Measurements from ENCODE around the gene RAB39B. TPM values are rescaled to one million over a fixed set of nuclear protein-coding genes. Genes with fewer than 3 reads are reported as not detected.

Gene RAB39B
- total RNA-seq, 4 donors from 2014 or later: 0.34 to 0.89 TPM; not detected in 2

GRCh38 chrX:155266439-155266838, 2.1 kb upstream of the RAB39B start:
- no peak for DNase-seq (ENCODE audit: low spot score in 2 of 2)
- H3K9me3 ChIP-seq: no peaks in the 10 kb centered on the region
- H3K36me3 ChIP-seq: no peaks in the 10 kb centered on the region
- no peak overlapping the region for H3K27ac ChIP-seq
- TF ChIP-seq, protein P1, sequence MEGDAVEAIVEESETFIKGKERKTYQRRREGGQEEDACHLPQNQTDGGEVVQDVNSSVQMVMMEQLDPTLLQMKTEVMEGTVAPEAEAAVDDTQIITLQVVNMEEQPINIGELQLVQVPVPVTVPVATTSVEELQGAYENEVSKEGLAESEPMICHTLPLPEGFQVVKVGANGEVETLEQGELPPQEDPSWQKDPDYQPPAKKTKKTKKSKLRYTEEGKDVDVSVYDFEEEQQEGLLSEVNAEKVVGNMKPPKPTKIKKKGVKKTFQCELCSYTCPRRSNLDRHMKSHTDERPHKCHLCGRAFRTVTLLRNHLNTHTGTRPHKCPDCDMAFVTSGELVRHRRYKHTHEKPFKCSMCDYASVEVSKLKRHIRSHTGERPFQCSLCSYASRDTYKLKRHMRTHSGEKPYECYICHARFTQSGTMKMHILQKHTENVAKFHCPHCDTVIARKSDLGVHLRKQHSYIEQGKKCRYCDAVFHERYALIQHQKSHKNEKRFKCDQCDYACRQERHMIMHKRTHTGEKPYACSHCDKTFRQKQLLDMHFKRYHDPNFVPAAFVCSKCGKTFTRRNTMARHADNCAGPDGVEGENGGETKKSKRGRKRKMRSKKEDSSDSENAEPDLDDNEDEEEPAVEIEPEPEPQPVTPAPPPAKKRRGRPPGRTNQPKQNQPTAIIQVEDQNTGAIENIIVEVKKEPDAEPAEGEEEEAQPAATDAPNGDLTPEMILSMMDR (IDR thresholded peaks at IDR 0.05): no peak
- TF ChIP-seq EP300 (IDR thresholded peaks at IDR 0.05) (no peak), POLR2A (IDR thresholded peaks at IDR 0.05) (no peak), POLR2AphosphoS5 (IDR thresholded peaks at IDR 0.05) (no peak)
- H3K4me1 ChIP-seq: no peaks in the 10 kb centered on the region
- 97% methylated on average over 1 of the region's 1 CpG for WGBS
- H3K27me3 ChIP-seq: peaks cover 4% of the 10 kb centered on the region
- H3K4me3 ChIP-seq: no peak overlapping the region

DNA sequence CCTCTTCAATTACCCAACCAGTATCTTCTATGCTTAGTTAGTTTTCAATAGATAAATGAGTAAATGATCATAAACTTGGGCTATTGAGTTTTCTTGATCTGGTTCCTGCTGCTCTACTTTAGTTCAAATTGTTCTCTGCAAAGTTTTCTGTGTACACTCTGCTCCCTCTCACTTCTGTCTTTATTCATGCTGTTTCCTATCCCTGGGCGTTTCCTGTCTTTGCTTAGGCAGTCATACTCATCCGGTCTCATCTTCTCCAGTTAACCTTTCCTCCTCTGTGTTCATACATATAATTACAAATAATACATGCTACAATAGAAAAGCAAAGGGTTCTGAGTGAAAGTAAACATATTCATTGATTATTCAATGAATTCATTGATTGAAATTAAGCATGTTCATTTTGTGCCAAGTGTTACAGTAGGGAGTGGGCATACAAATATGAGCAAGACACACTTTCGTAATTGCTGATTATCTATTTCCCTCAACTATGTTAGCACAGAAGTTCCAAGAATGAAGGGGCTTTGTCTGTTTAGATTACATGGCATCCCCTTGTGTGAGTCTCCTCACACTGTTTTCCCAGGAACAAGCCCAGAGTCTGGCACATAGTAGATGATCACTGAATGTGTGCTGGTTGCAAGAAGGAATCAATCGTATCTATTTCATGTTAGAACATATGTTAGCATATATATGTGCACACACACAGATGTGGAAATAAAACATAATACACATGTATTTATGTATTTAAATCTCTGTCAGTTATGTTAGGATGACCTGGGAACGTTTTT, 1.1 kb downstream of the RAB39B start:
- Histone ChIP-seq H3K36me3 (no peaks in the 10 kb centered on the region), H3K9me3 (no peaks in the 10 kb centered on the region), H3K27ac (no peak overlapping the region), H3K4me3 (no peak overlapping the region), H3K4me1 (no peaks in the 10 kb centered on the region), H3K27me3 (peaks cover 4% of the 10 kb centered on the region)
- DNase-seq (ENCODE audit: low spot score in 2 of 2): no peak
- 44% methylated on average over 5 of the region's 5 CpGs for WGBS
- no peak for TF ChIP-seq POLR2A (IDR thresholded peaks at IDR 0.05)
- TF ChIP-seq, protein P1 (IDR thresholded peaks at IDR 0.05): no peak
- TF ChIP-seq POLR2AphosphoS5 (IDR thresholded peaks at IDR 0.05): no peak
- TF ChIP-seq EP300 (IDR thresholded peaks at IDR 0.05): no peak

GRCh38 chrX:155259752-155260151, 4.5 kb downstream of the RAB39B start:
- Histone ChIP-seq H3K27me3 (peaks cover 4% of the 10 kb centered on the region), H3K36me3 (no peaks in the 10 kb centered on the region), H3K4me3 (no peak overlapping the region), H3K4me1 (no peaks in the 10 kb centered on the region), H3K9me3 (no peaks in the 10 kb centered on the region), H3K27ac (no peak overlapping the region)
- 42% methylated on average over 3 of the region's 3 CpGs for WGBS
- TF ChIP-seq POLR2AphosphoS5 (IDR thresholded peaks at IDR 0.05) (no peak), POLR2A (IDR thresholded peaks at IDR 0.05) (no peak), EP300 (IDR thresholded peaks at IDR 0.05) (no peak)
- TF ChIP-seq, protein P1 (IDR thresholded peaks at IDR 0.05): no peak
- DNase-seq (ENCODE audit: low spot score in 2 of 2): no peak

DNA sequence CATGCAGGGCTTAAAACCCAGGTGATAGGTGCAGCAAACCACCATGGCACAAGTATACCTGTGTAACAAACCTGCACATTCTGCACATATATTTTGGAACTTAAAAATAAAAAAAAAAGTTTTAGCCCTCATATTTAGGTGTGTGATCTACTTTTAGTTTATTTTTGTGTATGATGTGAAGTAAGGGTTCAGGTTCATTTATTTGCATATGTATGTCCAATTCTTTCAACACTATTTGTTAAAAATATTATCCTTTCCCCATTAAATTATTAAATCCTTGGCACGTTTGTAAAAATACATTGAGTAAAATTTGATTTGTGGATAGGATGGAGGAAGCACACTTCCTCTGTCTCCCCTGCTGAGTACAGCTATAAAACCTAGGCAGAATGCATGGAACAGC, 12.9 kb downstream of the RAB39B start:
- H3K4me3 ChIP-seq: no peak overlapping the region
- H3K36me3 ChIP-seq: no peaks in the 10 kb centered on the region
- H3K27ac ChIP-seq: no peak overlapping the region
- no peaks in the 10 kb centered on the region for H3K27me3 ChIP-seq
- WGBS: 31% methylated on average over 1 of the region's 1 CpG
- no peak for TF ChIP-seq POLR2A (IDR thresholded peaks at IDR 0.05)
- TF ChIP-seq EP300 (IDR thresholded peaks at IDR 0.05): no peak
- TF ChIP-seq, protein P1 (IDR thresholded peaks at IDR 0.05): no peak
- no peak for TF ChIP-seq POLR2AphosphoS5 (IDR thresholded peaks at IDR 0.05)
- no peak for DNase-seq (ENCODE audit: low spot score in 2 of 2)
- no peaks in the 10 kb centered on the region for H3K4me1 ChIP-seq
- no peaks in the 10 kb centered on the region for H3K9me3 ChIP-seq

DNA sequence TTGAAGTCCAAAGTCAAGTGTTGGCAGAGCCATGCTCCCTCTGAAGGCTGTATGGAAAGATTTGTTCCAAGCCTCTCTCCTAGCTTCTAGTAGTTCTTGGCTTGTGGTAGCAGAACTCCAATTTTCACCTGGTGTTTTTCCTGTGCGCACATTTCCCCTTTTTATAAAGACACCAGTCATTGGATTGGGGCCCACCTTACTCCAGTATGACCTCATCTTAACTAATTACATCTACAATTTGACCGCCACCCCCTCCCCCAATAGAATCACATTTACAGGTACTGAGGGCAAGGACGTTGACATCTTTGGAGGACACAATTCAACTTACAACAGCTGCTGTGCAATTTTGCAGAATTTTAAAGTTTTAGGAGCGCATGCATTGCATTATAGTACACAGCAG, 16.8 kb downstream of the RAB39B start:
- no peak for TF ChIP-seq POLR2A (IDR thresholded peaks at IDR 0.05)
- TF ChIP-seq POLR2AphosphoS5 (IDR thresholded peaks at IDR 0.05): no peak
- TF ChIP-seq, protein P1 (IDR thresholded peaks at IDR 0.05): no peak
- no peak for TF ChIP-seq EP300 (IDR thresholded peaks at IDR 0.05)
- no peaks in the 10 kb centered on the region for H3K36me3 ChIP-seq
- no peaks in the 10 kb centered on the region for H3K27me3 ChIP-seq
- DNase-seq (ENCODE audit: low spot score in 2 of 2): no peak
- no peak overlapping the region for H3K4me3 ChIP-seq
- 66% methylated on average over 4 of the region's 4 CpGs for WGBS
- no peak overlapping the region for H3K27ac ChIP-seq
- no peaks in the 10 kb centered on the region for H3K4me1 ChIP-seq
- no peaks in the 10 kb centered on the region for H3K9me3 ChIP-seq
